GM19328 (cell line): ENCODE results near the gene TXNDC5.
"Not testable (repeated sequence)": the region's sequence is repeated elsewhere in the genome, so short reads cannot be mapped to it uniquely, and the experiment has no call there.

Experiments
- ATAC-seq: cut with Tn5 transposase; IDR thresholded peaks from one replicate; pipeline ENCODE4 v1.9.1; 2021; ENCODE audit warnings: mild to moderate bottlenecking, moderate library complexity; ENCODE audit not compliant: unreplicated experiment

Gene TXNDC5

DNA sequence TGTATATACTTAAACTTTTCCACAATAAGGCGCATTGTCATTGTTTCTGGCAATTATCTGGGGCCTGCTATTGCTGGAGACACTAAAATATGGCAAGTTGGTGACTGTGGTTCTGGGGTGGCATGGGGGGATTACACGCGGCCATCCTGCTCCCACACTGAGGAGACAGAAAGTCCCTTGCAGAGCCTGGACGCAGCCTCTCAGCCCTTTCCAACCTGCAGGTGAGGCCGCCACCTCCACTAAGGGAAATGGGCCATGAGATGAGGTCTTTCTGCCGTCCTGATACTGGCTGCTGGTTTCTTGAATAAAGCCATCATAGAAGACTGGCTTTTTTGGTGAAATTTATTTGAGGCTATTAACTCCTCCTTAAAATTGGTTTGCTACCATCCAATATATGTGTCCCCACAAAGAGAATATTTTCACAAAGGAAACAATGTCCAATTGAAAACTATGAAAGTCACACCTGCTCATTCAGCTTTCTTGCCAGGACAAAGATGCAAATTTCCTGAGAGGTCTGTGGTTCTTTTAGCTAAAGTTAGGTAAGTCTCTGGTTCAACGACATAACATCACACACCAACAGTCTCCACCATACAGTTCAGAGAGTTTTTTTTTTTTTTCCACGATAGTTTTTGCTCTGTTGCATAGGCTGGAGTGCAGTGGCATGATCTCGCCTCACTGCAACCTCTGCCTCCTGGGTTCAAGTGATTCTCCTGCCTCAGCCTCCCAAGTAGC is 13.0 kb downstream of the TXNDC5 start:
- peak; percentile 52 for ATAC-seq

DNA sequence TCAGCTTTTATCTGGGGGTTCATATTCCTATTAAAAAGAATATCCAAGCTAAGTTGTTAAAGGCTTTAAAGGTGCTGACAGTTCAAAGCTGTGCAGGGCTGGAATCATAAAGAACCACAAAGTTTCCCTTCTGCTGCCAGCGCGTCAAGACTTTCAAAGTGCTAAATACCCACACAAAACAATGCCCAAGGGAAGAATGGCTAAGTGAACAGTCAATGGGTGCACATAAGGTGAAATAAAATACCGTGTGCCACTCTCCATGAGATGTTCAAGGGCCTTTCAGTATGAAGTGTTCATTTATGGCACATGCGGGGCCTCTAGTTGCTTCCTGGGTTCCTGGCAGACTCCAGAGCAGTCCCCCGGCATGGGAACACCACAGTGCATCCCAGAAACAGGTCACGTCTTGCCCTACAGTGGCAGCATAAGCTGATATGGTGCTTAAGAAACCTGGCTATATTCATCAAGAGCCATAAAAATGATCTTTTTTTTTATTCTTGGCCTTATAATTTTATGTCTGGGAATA is 14.1 kb downstream of the TXNDC5 start:
- ATAC-seq: no peak

DNA sequence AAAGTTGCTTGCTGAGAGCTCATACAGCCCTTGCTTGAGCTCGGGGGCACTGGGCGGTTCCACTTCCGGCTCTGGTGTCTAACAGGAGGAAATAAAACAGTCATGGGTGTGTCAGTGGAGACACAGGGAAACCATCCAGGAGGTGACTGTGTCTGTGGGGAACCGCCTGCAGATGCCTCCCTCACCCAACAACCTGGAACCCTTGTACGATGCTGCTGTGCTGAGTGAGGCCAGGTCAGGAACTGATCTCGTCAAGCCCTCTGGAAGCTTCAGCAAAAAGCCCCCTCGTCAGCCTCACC is 15.5 kb downstream of the TXNDC5 start:
- no peak for ATAC-seq

GRCh38 chr6:7894262-7895124 is 16.1 kb downstream of the TXNDC5 start:
- no peak for ATAC-seq

GRCh38 chr6:7893342-7893741 is 17.2 kb downstream of the TXNDC5 start:
- no peak for ATAC-seq

DNA sequence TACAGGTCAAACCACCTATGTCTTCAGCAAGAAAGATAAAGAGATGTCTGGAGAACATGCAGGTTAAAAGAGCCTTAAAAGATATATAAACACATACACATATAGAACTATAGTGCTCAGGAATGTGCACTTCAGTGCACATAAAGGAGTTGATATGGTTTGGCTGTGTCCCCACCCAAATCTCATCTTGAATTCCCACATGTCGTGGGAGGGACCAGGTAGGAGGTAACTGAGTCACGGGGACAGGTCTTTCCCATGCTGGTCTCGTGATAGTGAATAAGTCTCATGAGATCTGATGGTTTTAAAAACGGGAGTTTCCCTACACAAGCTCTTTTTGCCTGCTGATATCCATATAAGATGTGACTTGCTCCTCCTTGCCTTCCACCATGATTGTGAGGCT is 18.2 kb downstream of the TXNDC5 start:
- not testable (repeated sequence) for ATAC-seq

DNA sequence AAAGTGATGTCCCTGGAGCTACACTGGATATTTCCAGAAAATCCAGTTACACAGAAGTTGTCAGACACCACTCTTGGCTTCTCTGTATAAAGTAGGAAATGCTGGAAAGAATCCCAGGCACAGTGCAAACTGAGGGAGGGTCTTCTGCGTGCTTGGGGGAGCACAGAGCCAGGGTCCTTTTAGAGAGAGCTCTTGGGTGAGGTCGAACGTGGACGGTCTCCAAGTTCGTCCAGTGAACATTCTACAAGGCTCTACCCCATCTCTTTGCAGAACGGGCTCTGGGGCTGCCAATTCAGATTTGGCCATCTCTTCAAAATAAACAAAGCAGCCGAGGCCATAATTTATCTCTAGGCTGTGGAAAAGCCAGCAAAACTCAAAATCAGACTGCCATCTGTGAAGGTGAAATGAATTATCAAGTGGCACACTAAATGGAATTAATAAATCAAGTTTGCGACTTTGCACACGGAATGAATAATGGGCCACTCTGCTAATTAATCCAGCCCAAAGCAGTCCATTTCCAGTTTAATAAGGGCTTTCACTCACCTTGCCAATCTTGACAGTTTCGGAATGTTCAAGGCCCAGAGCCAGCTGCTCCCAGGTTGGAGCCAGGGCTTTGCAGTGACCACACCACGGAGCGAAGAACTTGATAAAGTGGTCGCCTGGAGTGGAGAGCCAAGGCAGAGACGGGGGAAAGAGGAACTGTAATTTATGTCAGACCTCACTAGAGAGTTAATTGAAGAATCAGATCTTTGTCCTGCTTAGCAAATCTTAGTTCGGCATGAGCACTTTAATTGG is 19.3 kb downstream of the TXNDC5 start:
- no peak for ATAC-seq

GRCh38 chr6:7888587-7889357 is 21.8 kb downstream of the TXNDC5 start:
- no peak for ATAC-seq

GRCh38 chr6:7887278-7887991 is 23.2 kb downstream of the TXNDC5 start:
- no peak for ATAC-seq

- no peak for ATAC-seq
Measured at GRCh38 chr6:7886132-7886531, 24.5 kb downstream of the TXNDC5 start.

DNA sequence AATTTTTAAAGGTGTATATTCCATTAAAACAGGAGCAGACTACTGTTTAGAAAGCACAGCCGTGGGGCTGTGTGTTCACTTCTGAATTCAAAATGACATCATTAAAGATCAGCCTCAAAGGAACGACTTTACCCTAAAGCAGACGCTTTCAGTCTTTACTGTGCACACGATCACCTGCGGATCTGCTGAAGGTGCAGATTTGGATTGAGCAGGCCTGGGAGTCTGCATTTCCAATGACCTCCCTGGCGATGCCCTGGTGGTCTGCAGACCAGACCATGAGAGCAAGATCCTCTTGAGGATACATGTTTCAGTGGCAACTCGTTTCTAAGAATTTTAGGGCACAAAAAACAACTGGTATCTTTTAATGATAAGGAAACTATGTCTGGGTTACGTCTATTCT is 27.2 kb downstream of the TXNDC5 start:
- no peak for ATAC-seq

- ATAC-seq: no peak
Measured at GRCh38 chr6:7882505-7883257, 27.9 kb downstream of the TXNDC5 start.

GRCh38 chr6:7881765-7882500 is 28.7 kb downstream of the TXNDC5 start:
- no peak for ATAC-seq

- ATAC-seq: no peak
Measured at GRCh38 chr6:7880718-7881107, 29.9 kb downstream of the TXNDC5 start.

GRCh38 chr6:7879980-7880717 is 30.4 kb downstream of the TXNDC5 start:
- no peak for ATAC-seq

DNA sequence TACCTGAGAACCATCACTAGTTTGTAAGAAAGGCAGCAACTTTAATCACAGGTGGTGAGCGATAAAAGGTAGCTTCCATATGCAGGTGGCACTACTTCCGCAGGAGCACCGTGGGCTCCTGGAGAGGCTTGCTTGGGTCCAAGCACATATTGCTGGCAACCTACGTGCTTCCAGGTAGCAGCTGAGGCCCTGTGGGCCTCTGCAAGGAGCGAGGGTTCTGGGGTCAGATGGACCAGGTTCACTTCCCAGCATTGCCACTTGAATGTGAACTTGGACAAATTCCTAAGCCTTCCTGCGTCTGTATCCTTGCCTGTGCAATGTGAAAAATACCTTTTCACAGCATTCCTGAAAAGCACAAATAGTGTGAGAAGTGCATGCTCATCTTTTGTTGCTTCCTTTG is 31.0 kb downstream of the TXNDC5 start:
- no peak for ATAC-seq

DNA sequence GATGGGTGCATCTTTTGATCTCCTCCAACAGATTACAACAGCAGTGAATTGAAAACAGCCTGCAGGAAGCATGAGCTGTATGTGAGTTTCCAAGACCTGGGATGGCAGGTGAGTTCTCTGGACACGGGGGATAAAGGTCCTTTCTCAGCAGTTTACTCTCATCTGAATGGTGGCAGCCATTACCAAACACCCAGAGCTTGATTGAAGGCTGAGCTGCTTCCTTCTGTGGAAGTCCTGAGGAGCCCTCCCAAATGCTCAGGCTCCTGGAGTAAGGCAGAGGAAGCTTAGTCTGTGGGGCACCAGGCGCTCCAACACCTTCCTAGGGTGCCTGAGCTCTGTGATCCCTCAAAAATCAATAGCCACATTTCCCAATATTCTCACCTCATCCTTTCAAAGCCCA is 31.5 kb downstream of the TXNDC5 start:
- no peak for ATAC-seq

DNA sequence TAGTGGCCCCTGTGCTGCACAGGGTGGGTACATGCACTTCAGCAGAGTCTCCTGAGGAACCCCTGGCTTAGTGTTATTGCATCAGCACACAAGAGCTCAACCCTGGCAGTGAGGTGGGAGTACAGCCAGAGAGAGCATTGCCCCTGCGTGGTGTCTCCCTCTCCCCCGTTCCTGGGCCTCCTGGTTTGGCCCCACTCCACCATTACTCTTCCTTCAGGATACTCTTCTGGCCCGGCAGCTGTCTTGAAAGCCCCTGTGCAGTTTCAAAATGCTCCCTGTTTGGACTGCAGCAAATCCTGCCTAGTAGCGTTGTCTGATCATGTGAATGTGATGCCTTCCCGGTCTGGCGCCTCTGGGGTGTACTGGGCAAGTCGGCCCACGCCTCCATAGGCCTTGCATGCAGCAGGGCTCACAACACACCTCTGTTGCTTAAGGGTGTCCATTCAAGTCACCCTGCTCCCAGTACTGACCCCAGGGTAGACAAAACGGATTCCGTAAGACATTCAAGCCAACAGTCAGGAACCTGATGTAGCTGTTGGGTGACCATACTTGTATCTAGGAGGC is 32.1 kb downstream of the TXNDC5 start:
- no peak for ATAC-seq
